HG03521 (cell line): ENCODE results near the gene ENTPD7.
"Not testable (repeated sequence)": the region's sequence is repeated elsewhere in the genome, so short reads cannot be mapped to it uniquely, and the experiment has no call there.

Experiments
- ATAC-seq: cut with Tn5 transposase; IDR thresholded peaks from one replicate; pipeline ENCODE4 v1.9.1; 2021; ENCODE audit warnings: mild to moderate bottlenecking, moderate library complexity; ENCODE audit not compliant: unreplicated experiment

The ENTPD7 gene

GRCh38 chr10:99682752-99683151 lies 23.4 kb downstream of the ENTPD7 start:
- ATAC-seq: peak; percentile 54

- ATAC-seq: no peak
Observed at GRCh38 chr10:99685597-99685967, 26.3 kb downstream of the ENTPD7 start.

GRCh38 chr10:99689461-99689860 lies 30.2 kb downstream of the ENTPD7 start:
- ATAC-seq: no peak

- ATAC-seq: no peak
Observed at GRCh38 chr10:99693933-99694583, 34.7 kb downstream of the ENTPD7 start.

- ATAC-seq: no peak
Observed at GRCh38 chr10:99695761-99696160, 36.5 kb downstream of the ENTPD7 start.

GRCh38 chr10:99698504-99699080 lies 39.3 kb downstream of the ENTPD7 start:
- no peak for ATAC-seq

- no peak for ATAC-seq
Observed at GRCh38 chr10:99700649-99701048, 41.3 kb downstream of the ENTPD7 start.

GRCh38 chr10:99708428-99709012 lies 49.2 kb downstream of the ENTPD7 start:
- no peak for ATAC-seq

- no peak for ATAC-seq
Observed at GRCh38 chr10:99709480-99710229, 50.3 kb downstream of the ENTPD7 start.

- ATAC-seq: no peak
Observed at GRCh38 chr10:99711129-99711719, 51.9 kb downstream of the ENTPD7 start.

- no peak for ATAC-seq
Observed at GRCh38 chr10:99714446-99714845, 55.1 kb downstream of the ENTPD7 start.

GRCh38 chr10:99720387-99720786 lies 61.1 kb downstream of the ENTPD7 start:
- ATAC-seq: no peak

- ATAC-seq: no peak
Observed at GRCh38 chr10:99730026-99730425, 70.7 kb downstream of the ENTPD7 start.

- no peak for ATAC-seq
Observed at GRCh38 chr10:99731306-99732032, 72.2 kb downstream of the ENTPD7 start.

GRCh38 chr10:99732033-99732842 lies 72.9 kb downstream of the ENTPD7 start, which contains the start of the genes COX15 and CUTC:
Gene COX15, minus strand, starts transcription at chr10:99732127. Its CDS starts 78 bp downstream, at chr10:99732049.
Gene CUTC, plus strand, starts transcription at chr10:99732234. Its CDS starts 115 bp downstream, at chr10:99732349.
- ATAC-seq: peak; percentile 92

GRCh38 chr10:99733366-99733765 lies 74.1 kb downstream of the ENTPD7 start:
- ATAC-seq: no peak

- ATAC-seq: not testable (repeated sequence)
Observed at GRCh38 chr10:99734111-99734510, 74.8 kb downstream of the ENTPD7 start.

- ATAC-seq: no peak
Observed at GRCh38 chr10:99740260-99740659, 81.0 kb downstream of the ENTPD7 start.

GRCh38 chr10:99740933-99741559 lies 81.7 kb downstream of the ENTPD7 start:
- ATAC-seq: no peak
